OCI-LY3 (cell line): ENCODE results near the gene MAGI1.

ENCODE experiments used
- H2AFZ ChIP-seq: fragments of 200-600, 300-600 bp; shearing (Covaris generic); 2 replicates; pipeline ENCODE4 v1.6.0; 2014; ENCODE audit warnings: antibody characterized with exemption, low read depth, low read length
- H3K27ac ChIP-seq: fragments of 200-600, 300-600 bp; sonication (generic); 2 replicates; pipeline ENCODE4 v1.5.1; 2014; ENCODE audit warnings: mild to moderate bottlenecking, low read length, moderate library complexity, mixed read lengths
- H3K27me3 ChIP-seq: fragments of 200-600, 300-600 bp; sonication (generic); 2 replicates; pipeline ENCODE4 v1.6.1; 2014; ENCODE audit warnings: low read depth, low read length, mixed read lengths
- H3K36me3 ChIP-seq: fragments of 200-600, 300-600 bp; sonication (generic); replicated peaks from 2 replicates; pipeline ENCODE3; 2014; ENCODE audit warnings: low read depth, low read length, mixed read lengths
- H3K4me1 ChIP-seq: fragments of 300-600, 200-600 bp; sonication (generic); 2 replicates; pipeline ENCODE4 v1.6.1; 2014; ENCODE audit warnings: low read length, mixed read lengths
- H3K4me2 ChIP-seq: fragments of 200-600, 300-600 bp; sonication (generic); 2 replicates; pipeline ENCODE4 v1.6.1; 2014; ENCODE audit warnings: low read length, mixed read lengths
- H3K4me3 ChIP-seq: fragments of 300-600, 200-600 bp; sonication (generic); 2 replicates; pipeline ENCODE4 v1.5.1; 2014; ENCODE audit warnings: antibody characterized with exemption, mild to moderate bottlenecking, low read length, moderate library complexity
- H3K79me2 ChIP-seq: fragments of 300-600, 200-600 bp; shearing (Covaris generic); 2 replicates; pipeline ENCODE4 v1.6.1; 2014; ENCODE audit warnings: mild to moderate bottlenecking, low read length, mixed read lengths
- H3K9ac ChIP-seq: fragments of 300-600, 200-600 bp; shearing (Covaris generic); 2 replicates; pipeline ENCODE4 v1.6.0; 2014; ENCODE audit warnings: mild to moderate bottlenecking, low read length, moderate library complexity
- H3K9me3 ChIP-seq: fragments of 200-600, 300-600 bp; shearing (Covaris generic); 2 replicates; pipeline ENCODE4 v1.6.1; 2014; ENCODE audit warnings: low read length, mixed read lengths; ENCODE audit not compliant: insufficient read depth
- H4K20me1 ChIP-seq: fragments of 200-600, 300-600 bp; sonication (generic); 2 replicates; pipeline ENCODE4 v1.6.1; 2016; ENCODE audit warnings: low read length, mixed read lengths; ENCODE audit not compliant: insufficient read depth
- EZH2phosphoT487 ChIP-seq: fragments of 200-600 bp; shearing (Covaris generic); IDR thresholded peaks from 2 replicates; pipeline ENCODE4 v1.6.1; 2018; ENCODE audit warnings: antibody characterized with exemption, mixed run types, low read depth
- TF ChIP-seq, protein P1 (sequence below): fragments of 200-600, 300-600 bp; sonication (generic); IDR thresholded peaks from 2 replicates; pipeline ENCODE4 v1.5.1; 2014; ENCODE audit warnings: antibody characterized with exemption, low read length, low read depth

MAGI1 gene

DNA sequence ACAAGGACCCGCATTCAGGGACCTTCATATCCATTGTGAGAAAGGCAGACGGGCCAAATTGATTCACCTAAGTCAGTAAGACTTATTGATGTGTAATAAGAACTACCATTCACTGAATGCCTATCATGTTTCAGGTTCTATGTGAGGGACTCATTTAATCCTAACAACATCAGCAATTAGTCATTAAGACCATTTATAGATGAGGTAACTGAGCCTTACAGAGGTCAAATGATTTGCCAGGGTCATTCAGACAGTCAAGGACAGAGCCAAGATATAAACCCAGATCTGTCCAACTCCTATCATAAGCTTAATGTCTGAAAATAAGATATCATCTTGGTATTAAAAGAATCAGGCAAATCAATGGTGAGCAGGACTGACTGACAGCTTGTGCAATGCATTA is 453.8 kb downstream of the MAGI1 start:
- no peak overlapping the region for H3K27ac ChIP-seq
- no peaks in the 10 kb centered on the region for H3K79me2 ChIP-seq
- H3K4me2 ChIP-seq = no peak overlapping the region
- H3K9ac ChIP-seq = no peak overlapping the region
- no peak overlapping the region for H3K4me3 ChIP-seq
- no peaks in the 10 kb centered on the region for H3K36me3 ChIP-seq
- peaks cover 10% of the 10 kb centered on the region for H3K4me1 ChIP-seq
- TF ChIP-seq, protein P1, sequence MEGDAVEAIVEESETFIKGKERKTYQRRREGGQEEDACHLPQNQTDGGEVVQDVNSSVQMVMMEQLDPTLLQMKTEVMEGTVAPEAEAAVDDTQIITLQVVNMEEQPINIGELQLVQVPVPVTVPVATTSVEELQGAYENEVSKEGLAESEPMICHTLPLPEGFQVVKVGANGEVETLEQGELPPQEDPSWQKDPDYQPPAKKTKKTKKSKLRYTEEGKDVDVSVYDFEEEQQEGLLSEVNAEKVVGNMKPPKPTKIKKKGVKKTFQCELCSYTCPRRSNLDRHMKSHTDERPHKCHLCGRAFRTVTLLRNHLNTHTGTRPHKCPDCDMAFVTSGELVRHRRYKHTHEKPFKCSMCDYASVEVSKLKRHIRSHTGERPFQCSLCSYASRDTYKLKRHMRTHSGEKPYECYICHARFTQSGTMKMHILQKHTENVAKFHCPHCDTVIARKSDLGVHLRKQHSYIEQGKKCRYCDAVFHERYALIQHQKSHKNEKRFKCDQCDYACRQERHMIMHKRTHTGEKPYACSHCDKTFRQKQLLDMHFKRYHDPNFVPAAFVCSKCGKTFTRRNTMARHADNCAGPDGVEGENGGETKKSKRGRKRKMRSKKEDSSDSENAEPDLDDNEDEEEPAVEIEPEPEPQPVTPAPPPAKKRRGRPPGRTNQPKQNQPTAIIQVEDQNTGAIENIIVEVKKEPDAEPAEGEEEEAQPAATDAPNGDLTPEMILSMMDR = no peak
- no peaks in the 10 kb centered on the region for H4K20me1 ChIP-seq
- H3K9me3 ChIP-seq = no peaks in the 10 kb centered on the region
- H2AFZ ChIP-seq = no peak overlapping the region
- peaks cover 19% of the 10 kb centered on the region; the same call in 1 of the 2 replicates for H3K27me3 ChIP-seq

GRCh38 chr3:65584002-65584401 is 454.7 kb downstream of the MAGI1 start:
- Histone ChIP-seq H3K4me3 (no peak overlapping the region), H3K79me2 (no peaks in the 10 kb centered on the region), H3K9me3 (no peaks in the 10 kb centered on the region), H3K9ac (no peak overlapping the region), H2AFZ (no peak overlapping the region), H3K4me1 (peaks cover 10% of the 10 kb centered on the region), H3K36me3 (no peaks in the 10 kb centered on the region), H3K27me3 (peaks cover 17% of the 10 kb centered on the region; the same call in 1 of the 2 replicates), H4K20me1 (no peaks in the 10 kb centered on the region), H3K4me2 (no peak overlapping the region), H3K27ac (no peak overlapping the region)
- TF ChIP-seq, protein P1 = no peak

- H3K4me3 ChIP-seq = no peak overlapping the region
- no peaks in the 10 kb centered on the region for H3K9me3 ChIP-seq
- no peaks in the 10 kb centered on the region for H3K36me3 ChIP-seq
- H3K27ac ChIP-seq = no peak overlapping the region
- H3K9ac ChIP-seq = no peak overlapping the region
- H2AFZ ChIP-seq = no peak overlapping the region
- no peak for TF ChIP-seq EZH2phosphoT487
- TF ChIP-seq, protein P1 = no peak
- H4K20me1 ChIP-seq = no peaks in the 10 kb centered on the region
- H3K27me3 ChIP-seq = peaks cover 17% of the 10 kb centered on the region; the same call in 1 of the 2 replicates
- H3K4me1 ChIP-seq = peaks cover 10% of the 10 kb centered on the region
- no peaks in the 10 kb centered on the region for H3K79me2 ChIP-seq
- no peak overlapping the region for H3K4me2 ChIP-seq
These were observed 455.5 kb downstream of the MAGI1 start for GRCh38 chr3:65583188-65583587.

DNA sequence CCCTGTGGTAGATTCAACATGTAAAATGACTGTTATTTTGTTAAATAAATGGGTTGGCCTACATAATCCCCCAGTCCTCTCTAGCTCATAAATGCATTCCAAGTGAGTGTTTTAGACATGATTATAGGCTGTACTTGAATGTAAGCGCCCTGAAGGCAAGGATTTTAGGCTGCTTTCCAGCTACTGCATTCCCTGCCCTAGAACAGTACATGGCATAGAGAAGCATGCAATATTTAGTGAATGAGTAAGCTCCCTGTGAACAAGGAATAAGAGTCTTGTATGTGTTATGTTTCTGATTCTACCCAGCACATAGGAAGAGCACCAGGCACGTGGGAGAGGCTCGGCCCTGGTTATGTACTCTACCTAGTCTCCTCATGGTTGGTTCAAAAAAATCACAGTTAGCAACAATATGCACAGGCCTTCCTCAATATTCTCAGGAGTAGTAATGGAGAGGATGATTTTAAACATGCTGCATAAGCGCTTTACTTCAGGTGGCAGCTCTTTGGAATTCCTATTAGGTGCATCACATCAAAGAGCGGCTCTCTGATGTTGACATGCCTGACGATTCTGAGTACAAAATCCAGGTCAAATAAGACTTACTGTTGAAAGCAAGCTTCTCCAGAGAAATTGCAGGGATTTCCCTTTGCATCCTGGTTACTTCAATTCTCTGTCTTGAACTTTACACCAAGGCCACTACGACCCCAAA is 456.6 kb downstream of the MAGI1 start:
- H3K4me1 ChIP-seq = peaks cover 10% of the 10 kb centered on the region

More for the DNA sequence above, 456.6 kb downstream of the MAGI1 start:
- Histone ChIP-seq H3K36me3 (no peaks in the 10 kb centered on the region), H4K20me1 (no peaks in the 10 kb centered on the region), H2AFZ (no peak overlapping the region), H3K4me3 (no peak overlapping the region), H3K9ac (no peak overlapping the region), H3K4me2 (no peak overlapping the region), H3K9me3 (no peaks in the 10 kb centered on the region), H3K27me3 (peaks cover 17% of the 10 kb centered on the region; the same call in 1 of the 2 replicates), H3K27ac (no peak overlapping the region), H3K79me2 (no peaks in the 10 kb centered on the region)
- TF ChIP-seq, protein P1 = no peak
- TF ChIP-seq EZH2phosphoT487 = no peak
